ENCODE data around the gene MYO5C. TPM values are rescaled to one million over a fixed set of nuclear protein-coding genes. Genes with fewer than 3 reads are reported as not detected.

Gene MYO5C
- total and polyA plus RNA-seq, 2 of the 13 experiments (the other 11 are each of a cell fraction or from before 2014, with no cell fraction given): 15.7 to 23.7 TPM

- in situ Hi-C loops (cut with HindIII; ENCODE audit: extremely low pct_ligation_motif_present, low pct_unique_long_range_greater_than_20kb) (no loop called here), intact Hi-C loops (cut with micrococcal nuclease; ENCODE audit: unreplicated experiment) (no loop called here)
- Histone ChIP-seq H3K4me2 (ENCODE audit: low read depth, low read length) (no peak overlapping the region), H3K4me1 (ENCODE audit: insufficient read depth, low read length) (peaks cover 6% of the 10 kb centered on the region), H3K9me3 (ENCODE audit: low read length) (no peaks in the 10 kb centered on the region), H4K20me1 (ENCODE audit: insufficient read depth, low read length) (no peaks in the 10 kb centered on the region), H3K4me3 (replicated peaks in 1 of 3; ENCODE audit: insufficient read depth in 1 of 3, low read depth in 2 of 3, low read length in 3 of 3) (no peak overlapping the region), H3K36me3 (replicated peaks in 1 of 2; ENCODE audit: control insufficient read depth in 1 of 2, insufficient read depth in 2 of 2, low read length in 2 of 2) (peaks cover 2 to 4% of the 10 kb centered on the region in 2 experiments; a peak in 3 of 5 replicates), H3K27ac (ENCODE audit: extremely low read length, insufficient read depth, low read length) (no peak overlapping the region), H3K9ac (ENCODE audit: insufficient read depth, low read depth, low read length) (no peak overlapping the region), H2AFZ (ENCODE audit: low read length) (no peak overlapping the region), H3K27me3 (ENCODE audit: control insufficient read depth in 1 of 2, insufficient read depth in 2 of 2, low read length in 2 of 2) (no peaks in the 10 kb centered on the region), H3K79me2 (ENCODE audit: insufficient read depth, low read length) (no peaks in the 10 kb centered on the region)
- BruUV-seq (replicated peaks): no TSS peak
- no peak for FAIRE-seq
- ATAC-seq: no peak
- TF ChIP-seq HOXA7 (CRISPR knock-in tag; IDR thresholded peaks at IDR 0.05): no peak
- TF ChIP-seq PTBP1 (IDR thresholded peaks at IDR 0.05; ENCODE audit: low read depth, low read length, poor library complexity, severe bottlenecking): no peak
- TF ChIP-seq CENPBD1 (CRISPR knock-in tag; IDR thresholded peaks at IDR 0.05; ENCODE audit: borderline replicate concordance, low read depth): no peak
- no peak for TF ChIP-seq TOE1 (CRISPR knock-in tag; IDR thresholded peaks at IDR 0.05)
- no peak for TF ChIP-seq MIER2 (CRISPR knock-in tag; IDR thresholded peaks at IDR 0.05)
- no peak for TF ChIP-seq ZNF543 (CRISPR knock-in tag; IDR thresholded peaks at IDR 0.05)
- TF ChIP-seq SMARCC2 (IDR thresholded peaks at IDR 0.05): no peak
- no peak for TF ChIP-seq ZNF343 (CRISPR knock-in tag; IDR thresholded peaks at IDR 0.05)
- no peak for TF ChIP-seq KLF11 (CRISPR knock-in tag; IDR thresholded peaks at IDR 0.05)
- TF ChIP-seq HOXD1 (CRISPR knock-in tag; IDR thresholded peaks at IDR 0.05): no peak
- TF ChIP-seq ZNF510 (CRISPR knock-in tag; IDR thresholded peaks at IDR 0.05; ENCODE audit: low read depth): no peak
- TF ChIP-seq SOX5 (CRISPR knock-in tag; IDR thresholded peaks at IDR 0.05; ENCODE audit: borderline replicate concordance): no peak
- TF ChIP-seq ZNF720 (CRISPR knock-in tag; IDR thresholded peaks at IDR 0.05): no peak
- POLR2A ChIA-PET: no interaction called here
- WGBS (ENCODE audit: low lambda C conversion rate): 93% methylated on average over 2 of the region's 4 CpGs
- CTCF ChIA-PET (ENCODE audit: low intra/inter-chr PET ratio, low total read pairs): no interaction called here
- DNase-seq (ENCODE audit: low spot score): no peak
Measured at GRCh38 chr15:52150871-52151270, 144.7 kb downstream of the MYO5C start.
